GM20000 (cell line): ENCODE measurements around the gene PDE12.
A peak's percentile ranks its signal among the peaks of the same experiment; 100 is the strongest.

Experiments used
- DNase-seq: peaks from one replicate; pipeline ENCODE4 v3.0.0; 2012; ENCODE audit warnings: low spot score
- CTCF ChIP-seq: IDR thresholded peaks from 2 replicates; pipeline ENCODE4 v1.5.1; 2012; ENCODE audit warnings: mild to moderate bottlenecking, control low read depth; ENCODE audit errors: extremely low read depth, missing control alignments

Gene PDE12

GRCh38 chr3:57555738-57556458 lies at the start of gene PDE12:
PDE12 (plus strand) TSS chr3:57556274; CDS start chr3:57556380, 106 bp downstream.
- TF ChIP-seq CTCF: no peak
- DNase-seq: peak; percentile 83

DNA sequence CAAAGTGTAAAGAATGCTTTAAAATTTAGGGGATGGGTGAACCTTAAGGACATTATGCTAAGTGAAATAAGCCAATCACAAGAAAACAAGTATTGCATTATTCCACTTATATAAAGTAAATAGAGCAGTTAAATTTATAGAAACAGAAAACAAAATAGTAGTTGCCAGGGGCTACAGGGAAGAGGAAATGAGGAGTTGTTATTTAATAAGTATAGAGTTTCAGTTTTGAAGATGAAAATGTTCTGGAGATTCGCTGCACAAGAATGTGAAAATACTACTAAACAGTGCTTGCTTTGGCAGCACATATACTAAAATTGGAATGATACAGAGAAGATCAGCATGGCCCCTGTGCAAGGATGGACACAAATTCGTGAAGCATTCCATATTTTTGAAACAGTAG lies 43.9 kb upstream of the PDE12 start:
- no peak for DNase-seq
- no peak for TF ChIP-seq CTCF

DNA sequence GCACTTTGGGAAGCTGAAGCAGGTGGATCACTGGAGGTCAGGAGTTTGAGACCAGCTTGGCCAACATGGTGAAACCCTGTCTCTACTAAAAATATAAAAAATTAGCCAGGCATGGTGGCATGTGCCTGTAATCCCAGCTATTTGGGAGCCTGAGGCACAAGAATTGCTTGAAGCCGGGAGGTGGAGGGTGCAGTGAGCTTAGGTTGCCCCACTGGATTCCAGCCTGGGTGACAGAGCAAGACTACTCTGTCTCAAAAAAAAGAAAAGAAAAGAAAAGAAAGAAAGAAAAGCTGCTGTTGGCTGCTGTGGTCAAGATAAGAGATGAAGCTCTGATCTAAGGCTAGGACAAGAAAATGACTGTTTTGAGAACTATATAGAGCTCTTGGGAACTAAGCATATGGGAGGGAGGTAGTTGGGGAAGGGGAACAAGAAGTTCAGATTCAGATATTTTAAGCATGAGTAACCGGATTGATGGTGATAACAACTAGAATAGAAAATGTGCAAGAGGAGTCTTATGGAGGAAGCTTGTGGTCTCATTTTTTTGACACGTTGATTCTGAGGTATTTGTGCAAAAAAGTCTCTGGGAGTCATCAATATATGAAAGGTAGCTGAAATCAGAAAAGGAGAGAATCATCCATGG lies 37.7 kb upstream of the PDE12 start:
- TF ChIP-seq CTCF: no peak
- DNase-seq: no peak

DNA sequence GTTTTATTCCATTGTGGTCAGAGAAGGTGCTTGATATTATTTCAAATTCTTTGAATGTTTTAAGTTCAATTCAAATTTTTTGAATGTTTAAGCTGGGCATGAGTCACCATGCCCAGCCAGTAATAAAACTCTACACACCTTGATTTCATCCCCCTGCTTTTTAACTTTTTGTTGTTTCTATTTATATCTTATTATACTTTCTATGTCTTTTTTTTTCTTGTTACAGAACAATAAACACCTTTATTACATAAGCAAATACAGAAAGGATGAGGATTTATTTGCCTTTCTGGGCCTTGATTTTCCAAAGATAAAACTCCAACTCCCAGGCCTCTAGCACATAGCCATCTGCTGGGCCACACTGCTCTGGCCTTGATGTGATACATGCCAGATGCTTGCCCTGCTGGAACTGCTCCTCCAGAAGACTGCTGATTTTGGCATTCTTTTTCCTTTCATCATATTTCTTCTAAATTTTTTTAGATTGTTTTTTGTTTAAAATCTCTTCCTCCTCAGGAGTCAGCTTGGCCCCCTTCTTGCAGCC lies 25.9 kb upstream of the PDE12 start:
- no peak for DNase-seq
- TF ChIP-seq CTCF: no peak

DNA sequence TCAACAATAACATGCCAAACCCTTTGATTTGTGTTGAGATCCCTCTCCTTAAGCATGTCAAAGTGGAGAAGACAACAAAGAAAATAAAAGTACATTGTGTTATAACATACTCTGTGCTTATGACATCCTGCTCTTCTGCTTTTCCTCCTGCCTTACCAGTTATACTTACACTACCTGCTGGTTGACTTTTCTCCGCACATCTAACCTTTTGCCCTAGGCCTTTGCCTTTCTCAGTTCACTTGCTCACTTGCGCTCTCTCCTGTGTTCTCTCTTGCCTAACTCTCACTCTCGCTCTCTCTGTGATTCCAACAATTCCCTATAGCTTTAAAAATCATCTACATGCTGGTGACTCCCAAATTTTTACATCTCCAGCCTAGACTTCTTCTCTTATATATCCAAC lies 17.6 kb upstream of the PDE12 start:
- no peak for TF ChIP-seq CTCF
- DNase-seq: no peak

DNA sequence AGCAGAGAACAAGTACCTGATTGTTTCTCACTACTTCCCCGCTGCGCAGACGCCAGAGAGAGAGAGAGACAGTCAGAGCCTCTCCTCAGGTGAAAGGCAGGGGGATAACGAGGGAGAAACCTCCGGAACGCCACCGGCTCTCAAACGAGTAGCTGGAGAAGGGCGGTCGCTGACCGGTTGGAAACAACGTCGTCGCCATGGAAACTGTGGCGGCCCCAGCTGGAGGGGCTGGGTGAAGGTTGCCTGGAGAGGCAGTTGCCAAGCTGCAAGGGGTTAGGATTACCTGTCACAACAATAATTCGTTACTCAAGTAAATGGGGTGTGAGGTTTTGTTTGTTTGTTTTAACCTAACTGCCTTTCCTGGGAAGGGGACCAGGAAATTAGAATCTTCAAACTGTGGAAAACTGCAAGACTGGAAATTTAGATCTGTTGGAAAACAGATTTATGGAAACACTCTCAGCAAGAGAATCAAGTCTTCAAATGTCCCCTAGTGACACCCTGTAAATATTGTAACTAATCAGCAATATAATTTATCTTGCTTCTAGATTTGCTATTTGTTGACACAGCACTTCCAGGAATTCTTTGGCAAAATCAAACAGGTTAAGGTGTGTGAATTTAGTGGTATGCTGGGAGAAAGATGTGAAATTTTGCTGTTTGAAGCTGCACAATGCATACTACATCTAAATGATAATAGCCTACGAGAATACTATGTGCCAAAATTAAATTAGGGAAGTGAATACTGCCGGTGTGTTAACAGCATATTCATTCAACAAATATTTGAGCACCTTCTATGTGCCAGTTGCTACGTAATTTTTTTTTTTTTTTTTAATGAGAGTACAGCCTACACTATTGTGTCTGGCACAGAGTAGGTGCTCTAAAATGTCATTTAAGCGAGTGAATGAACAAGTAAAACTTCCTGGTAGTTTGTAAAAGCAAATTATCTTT lies 11.6 kb upstream of the PDE12 start, which contains the start of gene DNAH12:
DNAH12 (minus strand) TSS at position 164 of the 945 bp plus-strand sequence. CDS start 1,474 bp downstream, outside the sequence.
- peak; percentile 36 for DNase-seq
- TF ChIP-seq CTCF: no peak
